ENCODE results near the gene CHMP4B. TPM values are rescaled to one million over a fixed set of nuclear protein-coding genes. Genes with fewer than 3 reads are reported as not detected.

CHMP4B gene
- total RNA-seq, 4 donors from 2014 or later: 57.4 to 109 (median 82.7) TPM

DNA sequence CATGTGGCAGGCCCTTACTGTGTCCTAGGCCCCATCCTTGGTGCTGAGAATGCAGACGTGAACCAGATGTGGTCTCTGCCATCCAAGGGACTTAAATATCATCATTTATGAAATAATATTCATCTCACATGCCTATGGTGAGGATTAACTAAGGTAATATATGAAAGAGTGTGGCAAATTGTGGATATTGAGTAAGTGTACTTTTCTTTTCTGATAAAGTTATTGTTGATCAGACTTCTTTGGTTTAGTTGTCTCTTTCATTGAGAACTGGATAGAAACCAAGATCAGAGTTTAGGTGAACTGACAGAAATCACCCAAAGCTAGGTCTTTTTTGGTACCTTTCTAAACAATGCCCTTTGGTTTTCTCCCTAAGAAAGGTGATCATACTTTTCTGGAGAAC, 5.0 kb downstream of the CHMP4B start:
- no peak for TF ChIP-seq POLR2A (IDR thresholded peaks at IDR 0.05)
- TF ChIP-seq, protein P1, sequence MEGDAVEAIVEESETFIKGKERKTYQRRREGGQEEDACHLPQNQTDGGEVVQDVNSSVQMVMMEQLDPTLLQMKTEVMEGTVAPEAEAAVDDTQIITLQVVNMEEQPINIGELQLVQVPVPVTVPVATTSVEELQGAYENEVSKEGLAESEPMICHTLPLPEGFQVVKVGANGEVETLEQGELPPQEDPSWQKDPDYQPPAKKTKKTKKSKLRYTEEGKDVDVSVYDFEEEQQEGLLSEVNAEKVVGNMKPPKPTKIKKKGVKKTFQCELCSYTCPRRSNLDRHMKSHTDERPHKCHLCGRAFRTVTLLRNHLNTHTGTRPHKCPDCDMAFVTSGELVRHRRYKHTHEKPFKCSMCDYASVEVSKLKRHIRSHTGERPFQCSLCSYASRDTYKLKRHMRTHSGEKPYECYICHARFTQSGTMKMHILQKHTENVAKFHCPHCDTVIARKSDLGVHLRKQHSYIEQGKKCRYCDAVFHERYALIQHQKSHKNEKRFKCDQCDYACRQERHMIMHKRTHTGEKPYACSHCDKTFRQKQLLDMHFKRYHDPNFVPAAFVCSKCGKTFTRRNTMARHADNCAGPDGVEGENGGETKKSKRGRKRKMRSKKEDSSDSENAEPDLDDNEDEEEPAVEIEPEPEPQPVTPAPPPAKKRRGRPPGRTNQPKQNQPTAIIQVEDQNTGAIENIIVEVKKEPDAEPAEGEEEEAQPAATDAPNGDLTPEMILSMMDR (IDR thresholded peaks at IDR 0.05 in 4 of 5, conservative IDR thresholded peaks at IDR 0.05 in 1 of 5): no peak
- DNase-seq: no peak
- no peaks in the 10 kb centered on the region for H3K36me3 ChIP-seq
- intact Hi-C loops (cut with DNase I; ENCODE audit: low total_unique reads): loop anchor here (10.0 kb wide), 1 partner anchor 1279 kb away; the partner anchor contains the start of gene TRPC4AP
- peaks cover 70 to 73% of the 10 kb centered on the region in 2 donors for H3K4me1 ChIP-seq
- no peaks in the 10 kb centered on the region for H3K9me3 ChIP-seq
- in situ Hi-C loops (cut with MboI; ENCODE audit: low sequenced_read_pairs in 4 of 4): no loop called here
- ATAC-seq: no peak
- no peak overlapping the region for H3K4me3 ChIP-seq
- H3K27me3 ChIP-seq: no peaks in the 10 kb centered on the region
- H3K27ac ChIP-seq: no peak overlapping the region

DNA sequence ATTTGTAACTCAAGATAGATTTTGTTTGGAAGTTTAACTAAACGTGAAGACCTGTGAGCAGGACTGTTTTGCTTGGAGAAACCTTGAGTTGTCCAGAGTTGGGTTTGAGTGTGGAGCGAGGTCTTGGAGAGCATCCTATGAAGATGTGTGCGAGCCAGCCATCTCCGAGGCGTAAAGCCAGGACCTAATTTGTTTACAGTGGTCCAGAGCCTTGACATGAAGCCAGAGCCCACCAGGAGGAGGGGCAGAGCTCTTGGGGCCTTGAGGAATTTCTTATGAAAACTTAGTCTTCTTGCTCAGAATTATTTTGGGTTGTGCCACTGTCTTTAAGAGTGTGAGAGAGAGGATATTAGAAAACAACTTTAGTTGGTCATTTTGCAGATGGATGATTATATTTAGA, 6.3 kb downstream of the CHMP4B start:
- intact Hi-C loops (cut with DNase I; ENCODE audit: low total_unique reads) (loop anchor here (10.0 kb wide), 1 partner anchor 1277 kb away; the partner anchor contains the start of gene TRPC4AP), in situ Hi-C loops (cut with MboI; ENCODE audit: low sequenced_read_pairs in 4 of 4) (no loop called here)

DNA sequence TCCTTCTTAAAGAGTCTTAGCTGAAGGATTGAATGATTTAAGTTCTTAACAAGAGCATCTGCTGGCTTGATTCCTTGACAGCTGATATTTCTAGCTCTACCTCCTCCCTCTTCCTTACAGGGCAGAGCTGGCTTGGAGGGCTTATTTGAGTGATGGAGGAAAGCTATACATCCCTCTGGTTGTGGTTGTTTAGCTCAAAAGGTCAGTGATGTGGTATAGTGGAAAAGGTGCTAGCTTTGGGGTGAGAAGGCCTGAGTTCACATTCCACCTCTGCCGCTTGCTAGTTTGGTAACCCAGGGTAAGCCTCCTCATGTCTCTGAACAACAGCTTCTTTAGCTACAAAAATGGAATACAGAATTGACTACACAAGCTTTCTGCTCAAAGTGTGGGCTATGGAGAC, 8.3 kb downstream of the CHMP4B start:
- Histone ChIP-seq H3K9me3 (no peaks in the 10 kb centered on the region), H3K27ac (peak overlapping the region; percentile 21 to 79 (median 40)), H3K27me3 (no peaks in the 10 kb centered on the region), H3K36me3 (no peaks in the 10 kb centered on the region), H3K4me1 (peaks cover 76 to 77% of the 10 kb centered on the region in 2 donors), H3K4me3 (no peak overlapping the region)
- no peak for TF ChIP-seq POLR2A (IDR thresholded peaks at IDR 0.05)
- TF ChIP-seq, protein P1 (IDR thresholded peaks at IDR 0.05 in 4 of 5, conservative IDR thresholded peaks at IDR 0.05 in 1 of 5): no peak
- DNase-seq: no peak
- in situ Hi-C loops (cut with MboI; ENCODE audit: low sequenced_read_pairs in 4 of 4) (no loop called here), intact Hi-C loops (cut with DNase I; ENCODE audit: low total_unique reads) (loop anchor here (10.0 kb wide), 1 partner anchor 1275 kb away; the partner anchor contains the start of gene TRPC4AP)
- no peak for ATAC-seq

More for the DNA sequence above, 6.3 kb downstream of the CHMP4B start:
- DNase-seq: no peak
- H3K9me3 ChIP-seq: no peaks in the 10 kb centered on the region
- H3K4me1 ChIP-seq: peaks cover 77 to 83% of the 10 kb centered on the region in 2 donors
- H3K4me3 ChIP-seq: no peak overlapping the region
- ATAC-seq: no peak
- no peak overlapping the region for H3K27ac ChIP-seq
- no peaks in the 10 kb centered on the region for H3K36me3 ChIP-seq
- TF ChIP-seq, protein P1 (IDR thresholded peaks at IDR 0.05 in 4 of 5, conservative IDR thresholded peaks at IDR 0.05 in 1 of 5): no peak
- no peak for TF ChIP-seq POLR2A (IDR thresholded peaks at IDR 0.05)
- H3K27me3 ChIP-seq: no peaks in the 10 kb centered on the region

DNA sequence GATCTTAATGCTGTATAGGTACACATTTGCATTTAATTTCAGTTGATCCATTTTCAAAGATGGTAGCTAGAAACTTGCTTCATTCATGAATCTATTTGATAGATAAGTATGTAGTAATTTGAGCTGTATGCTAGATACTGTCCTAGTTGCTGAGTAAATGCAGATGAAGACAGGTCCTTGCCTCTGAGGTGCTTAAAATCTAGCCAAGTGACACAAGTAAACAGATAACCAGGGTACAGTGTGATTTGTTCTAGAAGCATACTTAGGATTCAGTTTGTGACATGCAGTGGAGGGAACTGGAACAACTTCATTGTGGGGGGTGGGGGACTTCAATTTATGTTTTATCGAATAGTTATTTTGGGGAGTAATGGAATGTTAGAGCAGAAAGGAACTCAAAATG, 9.2 kb downstream of the CHMP4B start:
- H3K4me1 ChIP-seq: peaks cover 76 to 82% of the 10 kb centered on the region in 2 donors
- intact Hi-C loops (cut with DNase I; ENCODE audit: low total_unique reads): no loop called here
- peak in 1 of 2 donors; percentile 90 for ATAC-seq

More for the DNA sequence above, 9.2 kb downstream of the CHMP4B start:
- Histone ChIP-seq H3K36me3 (no peaks in the 10 kb centered on the region), H3K4me3 (no peak overlapping the region), H3K27ac (peak overlapping the region; percentile 14 to 79 (median 40)), H3K27me3 (no peaks in the 10 kb centered on the region), H3K9me3 (no peaks in the 10 kb centered on the region)
- no peak for TF ChIP-seq POLR2A (IDR thresholded peaks at IDR 0.05)
- TF ChIP-seq, protein P1 (IDR thresholded peaks at IDR 0.05 in 4 of 5, conservative IDR thresholded peaks at IDR 0.05 in 1 of 5): no peak
- in situ Hi-C loops (cut with MboI; ENCODE audit: low sequenced_read_pairs in 4 of 4): no loop called here
- no peak for DNase-seq
